Measurements from ENCODE around the gene PHRF1.

- TF ChIP-seq GATA2 (IDR thresholded peaks at IDR 0.05; ENCODE audit: low read depth, low read length), result no peak
- TF ChIP-seq GATA3 (IDR thresholded peaks at IDR 0.05; ENCODE audit: low read depth, low read length), result no peak
Measured at GRCh38 chr11:563066-563811, 13.0 kb upstream of the PHRF1 start.
